Stimulated activated CD4-positive, alpha-beta T cell treated with anti-CD3 and anti-CD28 coated beads, Interleukin-2, amount 100 ng/mL, for 24 hours (primary cell): ENCODE data around the gene LRRN2.

Experiments used
- DNase-seq, 2 donors: peaks; one replicate each; pipeline ENCODE4 v3.0.0-alpha.2; 2020

LRRN2 gene

DNA sequence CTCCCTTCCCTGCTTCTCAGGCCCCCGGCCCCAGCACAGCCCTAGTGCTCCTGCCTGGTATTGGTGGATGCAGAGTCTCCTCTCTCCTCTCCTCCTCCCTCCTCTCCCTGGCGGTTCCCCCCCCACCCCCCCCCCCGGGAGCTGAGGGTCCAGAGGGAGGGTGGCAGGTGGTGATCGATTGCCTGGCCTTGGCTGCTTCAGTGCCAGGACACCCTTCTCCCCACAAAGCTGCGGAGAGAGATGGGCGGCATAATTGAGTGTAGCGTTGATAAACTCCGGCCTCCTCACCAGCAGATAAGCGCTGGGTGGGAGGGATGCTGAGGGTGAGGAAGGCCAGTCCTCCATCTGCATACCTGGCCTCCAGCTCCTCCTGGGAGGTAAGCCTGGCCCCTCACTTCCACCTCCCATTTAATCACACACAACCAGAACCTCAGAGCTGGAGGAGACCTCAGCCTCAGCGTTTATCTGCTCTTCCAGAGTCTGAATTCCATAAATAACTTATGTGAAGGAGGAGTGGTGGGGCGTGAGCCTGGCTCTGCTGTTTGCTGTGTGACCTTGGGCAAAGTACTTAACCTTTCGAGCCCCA, 60.8 kb downstream of the LRRN2 start:
- no peak for DNase-seq

GRCh38 chr1:204623894-204624361, 61.6 kb downstream of the LRRN2 start:
- DNase-seq, result no peak

DNA sequence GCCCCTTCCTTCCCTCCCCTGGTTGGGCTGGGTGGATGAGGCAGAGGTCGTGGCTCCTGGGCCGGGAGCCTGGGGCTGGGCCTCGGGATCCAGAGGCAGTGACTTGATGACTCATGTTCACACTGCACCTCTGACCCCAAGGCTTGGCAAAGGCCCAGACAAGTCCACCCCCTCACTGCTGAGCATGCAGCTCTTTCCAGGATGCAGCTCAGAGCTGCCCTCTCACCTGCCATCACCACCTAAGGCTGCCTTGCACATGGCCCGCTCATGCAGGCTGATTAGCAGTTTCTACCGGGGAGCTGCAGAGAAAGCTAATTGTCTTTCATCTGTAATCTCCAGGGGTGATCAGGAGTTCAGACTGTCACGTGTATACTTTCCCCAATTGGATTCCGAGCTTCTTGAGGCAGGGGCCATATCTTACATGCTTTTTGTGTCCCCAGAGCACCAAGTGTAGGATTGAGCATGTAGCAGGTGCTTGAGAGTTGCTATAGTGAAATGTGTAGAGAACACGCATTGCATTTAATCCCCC, 62.1 kb downstream of the LRRN2 start:
- DNase-seq, result no peak

DNA sequence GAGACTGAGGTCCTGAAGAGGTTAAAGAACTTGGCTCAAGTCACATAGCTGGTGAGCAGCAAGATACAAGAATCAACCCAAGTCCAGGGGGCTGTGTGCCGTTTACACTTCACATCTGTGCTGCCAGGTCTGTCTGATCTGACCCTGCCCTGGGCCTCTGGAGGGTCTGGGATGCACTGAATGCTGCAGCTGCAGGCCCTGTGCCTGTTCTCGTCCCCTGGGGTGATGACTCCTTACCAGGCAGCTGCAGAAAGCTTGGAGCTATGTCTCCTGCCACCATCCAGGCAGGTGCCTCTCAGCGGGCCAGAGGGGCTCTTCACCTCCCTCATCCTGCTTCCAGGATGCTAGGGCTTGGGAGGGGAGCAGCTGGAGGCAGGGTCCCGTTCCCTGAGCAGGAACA, 63.5 kb downstream of the LRRN2 start:
- DNase-seq, result no peak

- no peak for DNase-seq
Observed at GRCh38 chr1:204621396-204621795, 64.1 kb downstream of the LRRN2 start.

DNA sequence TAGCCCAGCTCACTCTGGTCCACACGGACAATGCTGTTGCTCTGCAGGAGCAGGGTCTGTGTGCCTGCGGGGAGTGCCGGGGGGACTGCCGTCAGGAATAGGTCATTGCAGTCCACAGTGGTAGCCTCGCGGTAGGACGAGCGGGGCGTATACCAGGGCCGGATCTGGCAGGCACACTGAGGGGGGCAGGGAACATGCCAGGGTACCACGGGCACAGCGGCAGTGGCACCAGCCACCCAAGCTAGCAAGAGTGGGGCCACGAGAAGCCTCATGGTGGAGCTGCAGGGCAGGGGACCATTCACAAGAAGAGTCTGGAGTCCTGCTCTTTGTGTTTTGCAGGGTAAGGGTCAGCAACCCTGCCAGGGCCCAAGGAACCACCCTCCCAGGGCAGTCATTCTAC, 65.8 kb downstream of the LRRN2 start:
- DNase-seq, result no peak

- DNase-seq, result no peak
Observed at GRCh38 chr1:204618148-204618760, 67.3 kb downstream of the LRRN2 start.

GRCh38 chr1:204617256-204618147, 68.0 kb downstream of the LRRN2 start:
- DNase-seq, result no peak

DNA sequence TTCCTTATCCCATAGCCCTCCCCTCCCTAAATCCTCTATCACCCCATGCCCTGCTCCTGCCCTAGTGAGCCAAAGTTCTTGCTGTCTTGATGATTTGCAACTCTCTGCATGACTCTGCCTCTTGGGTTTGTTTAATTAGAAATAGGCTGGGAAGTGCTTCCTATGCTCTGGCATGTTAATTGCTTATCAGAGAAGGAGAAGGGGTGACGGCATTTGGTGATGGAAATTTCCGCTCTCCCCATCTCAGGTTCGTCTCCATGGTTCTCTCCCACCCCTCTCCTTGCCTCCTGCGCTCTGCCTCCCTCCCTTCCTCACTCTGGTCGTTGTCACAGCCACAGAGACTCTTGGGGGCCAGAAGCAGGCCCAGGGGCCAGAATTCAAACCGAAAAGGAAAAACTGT, 68.9 kb downstream of the LRRN2 start:
- DNase-seq, result no peak

DNA sequence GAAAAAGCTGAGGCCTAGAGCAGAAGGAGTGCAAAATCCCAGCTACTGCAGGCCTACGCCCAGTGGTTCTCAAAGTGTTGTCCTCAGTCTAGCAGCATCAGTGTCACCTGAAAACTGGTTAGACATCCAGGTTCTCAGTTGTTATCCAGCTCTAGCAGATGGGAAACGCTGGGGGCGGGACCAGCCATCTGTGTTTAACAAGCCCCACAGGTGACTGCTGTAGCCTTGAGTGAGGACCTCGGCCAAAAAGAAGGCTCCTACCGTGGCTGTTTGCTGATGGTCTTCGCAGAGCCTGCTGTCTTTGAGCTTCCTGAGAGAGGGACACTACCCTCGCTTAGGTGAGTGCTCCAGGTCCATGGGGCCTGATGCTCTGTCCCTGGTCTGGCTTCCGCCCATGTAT, 69.7 kb downstream of the LRRN2 start:
- no peak for DNase-seq

GRCh38 chr1:204613636-204614035, 71.9 kb downstream of the LRRN2 start:
- DNase-seq, result no peak

- DNase-seq, result no peak
Observed at GRCh38 chr1:204612326-204612725, 73.2 kb downstream of the LRRN2 start.

- DNase-seq, result no peak
Observed at GRCh38 chr1:204611036-204611435, 74.5 kb downstream of the LRRN2 start.

GRCh38 chr1:204607910-204608309, 77.6 kb downstream of the LRRN2 start:
- DNase-seq, result no peak

- no peak for DNase-seq
Observed at GRCh38 chr1:204605791-204606190, 79.7 kb downstream of the LRRN2 start.

- DNase-seq, result no peak
Observed at GRCh38 chr1:204602871-204603542, 82.5 kb downstream of the LRRN2 start.

- DNase-seq, result no peak
Observed at GRCh38 chr1:204602111-204602579, 83.4 kb downstream of the LRRN2 start.

GRCh38 chr1:204600968-204601367, 84.6 kb downstream of the LRRN2 start:
- no peak for DNase-seq

DNA sequence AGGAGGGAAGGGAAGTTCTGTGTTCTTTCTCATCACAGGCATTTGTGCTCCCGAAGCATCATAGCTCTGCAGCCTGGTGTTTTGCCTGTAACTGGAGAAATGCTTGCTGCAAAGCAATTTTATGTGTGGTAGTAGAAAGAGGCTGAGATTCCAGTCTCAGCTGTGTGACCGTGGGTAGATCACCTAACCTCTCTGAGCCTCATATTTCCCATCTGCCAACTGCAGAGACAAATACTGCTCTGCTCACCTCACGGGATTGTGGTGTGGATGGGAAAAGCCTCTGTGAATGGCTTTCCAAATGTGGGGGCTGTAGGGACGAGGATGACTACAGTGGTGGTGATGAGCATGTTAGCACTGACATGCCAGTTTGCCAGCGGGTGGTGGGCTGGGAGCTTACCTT, 85.3 kb downstream of the LRRN2 start:
- no peak for DNase-seq

DNA sequence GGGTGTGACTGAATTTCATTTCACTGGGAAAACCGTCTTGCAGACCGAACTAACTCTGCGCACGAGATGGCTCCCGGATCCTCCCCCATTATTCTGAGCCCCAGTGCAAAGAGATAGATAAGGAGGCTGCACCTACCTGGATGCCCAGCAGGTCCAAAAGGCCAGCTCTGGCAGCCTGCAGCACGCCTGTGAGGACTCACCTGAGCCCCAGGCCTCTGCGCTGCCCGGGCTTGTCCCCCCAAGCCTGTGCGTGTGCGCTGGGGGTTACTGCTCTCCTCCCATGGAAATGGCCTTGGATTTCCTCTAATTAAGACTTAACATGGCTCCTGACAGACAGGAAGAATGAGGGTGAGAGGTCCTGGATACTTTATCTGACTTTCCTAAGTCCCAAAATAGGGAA, 85.9 kb downstream of the LRRN2 start:
- no peak for DNase-seq

DNA sequence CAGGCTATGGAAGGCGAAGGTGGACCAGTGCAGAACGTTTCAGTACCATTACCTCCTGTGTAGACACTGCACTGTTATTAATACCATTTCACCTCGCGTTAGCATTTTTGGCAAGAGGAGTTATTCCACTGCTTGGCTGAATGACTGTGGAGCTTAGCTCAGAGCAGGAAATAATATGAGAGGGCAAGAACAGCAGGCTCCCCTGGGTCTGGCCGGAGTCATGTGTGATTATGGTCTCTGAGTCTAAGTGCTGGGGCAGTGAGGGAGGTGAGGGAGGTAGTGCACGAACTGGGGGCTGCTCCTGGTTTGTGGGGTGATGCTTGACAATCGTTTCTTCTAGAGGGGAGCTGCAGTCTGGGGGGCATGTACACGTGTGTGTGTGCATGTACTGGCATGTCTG, 86.4 kb downstream of the LRRN2 start:
- no peak for DNase-seq

GRCh38 chr1:204598319-204598969, 87.1 kb downstream of the LRRN2 start:
- DNase-seq, result no peak
